Mesenchymal stem cell (in vitro differentiated cells and primary cell): Measurements from ENCODE around the gene USP31.
A peak's percentile ranks its signal among the peaks of the same experiment; 100 is the strongest.

Source experiments
- DNase-seq: peaks from one replicate; pipeline ENCODE4 v3.0.0-alpha.2; 2013
- H2AFZ ChIP-seq: one replicate; pipeline ENCODE4 v1.6.1; 2013; ENCODE audit warnings: low read depth, mild to moderate bottlenecking, control low read depth, inconsistent platforms, low read length, moderate library complexity
- H2AK5ac ChIP-seq: 2 replicates; pipeline ENCODE4 v1.6.1; 2013; ENCODE audit warnings: low read length, moderate library complexity, mild to moderate bottlenecking, inconsistent platforms; ENCODE audit not compliant: severe bottlenecking
- H2BK120ac ChIP-seq: one replicate; pipeline ENCODE4 v1.6.1; 2013; ENCODE audit warnings: low read depth, mild to moderate bottlenecking, inconsistent platforms, low read length, moderate library complexity
- H2BK12ac ChIP-seq, 2 experiments: one replicate each; pipeline ENCODE4 v1.6.1; 2013; ENCODE audit warnings: inconsistent platforms in 2 of 2, low read length in 2 of 2, mild to moderate bottlenecking in 2 of 2, moderate library complexity in 2 of 2, control low read depth in 1 of 2
- H2BK15ac ChIP-seq: one replicate; pipeline ENCODE4 v1.6.1; 2013; ENCODE audit warnings: mild to moderate bottlenecking, low read depth, inconsistent platforms; ENCODE audit not compliant: poor library complexity, severe bottlenecking
- H2BK5ac ChIP-seq: 2 replicates; pipeline ENCODE4 v1.6.1; 2013; ENCODE audit warnings: low read depth, mild to moderate bottlenecking, low read length, control low read depth, inconsistent platforms; ENCODE audit not compliant: poor library complexity, severe bottlenecking
- H3K14ac ChIP-seq, 2 experiments: one replicate each; pipeline ENCODE4 v1.6.1; 2013; ENCODE audit warnings: inconsistent platforms in 2 of 2, low read length in 2 of 2, control low read depth in 1 of 2, mild to moderate bottlenecking in 1 of 2, moderate library complexity in 1 of 2
- H3K18ac ChIP-seq, 2 experiments: one replicate each; pipeline ENCODE4 v1.6.1; 2013; ENCODE audit warnings: inconsistent platforms in 2 of 2, low read length in 2 of 2, control low read depth in 1 of 2, low read depth in 1 of 2, mild to moderate bottlenecking in 1 of 2
- H3K23ac ChIP-seq, 2 experiments: one replicate each; pipeline ENCODE4 v1.6.1; 2013; ENCODE audit warnings: inconsistent platforms in 2 of 2, low read length in 2 of 2, mild to moderate bottlenecking in 2 of 2, moderate library complexity in 2 of 2, control low read depth in 1 of 2
- H3K27ac ChIP-seq: 2 replicates; pipeline ENCODE4 v1.5.1; 2013; ENCODE audit warnings: mild to moderate bottlenecking, moderate library complexity, low read length, control low read depth, inconsistent platforms; ENCODE audit not compliant: poor library complexity, severe bottlenecking
- H3K27me3 ChIP-seq, 2 experiments: 2 replicates each; pipeline versions ENCODE4 v1.6.1 to v1.7.0; 2013; ENCODE audit warnings: low read length in 2 of 2, mild to moderate bottlenecking in 2 of 2, moderate library complexity in 2 of 2, control low read depth in 1 of 2, inconsistent platforms in 1 of 2; ENCODE audit not compliant: control insufficient read depth in 1 of 2, insufficient read depth in 1 of 2
- H3K36me3 ChIP-seq, 2 experiments: 2 replicates each; pipeline versions ENCODE4 v1.6.1 to v1.7.0; 2013; ENCODE audit warnings: low read length in 2 of 2, control low read depth in 1 of 2, inconsistent platforms in 1 of 2, low read depth in 1 of 2, mild to moderate bottlenecking in 1 of 2; ENCODE audit not compliant: insufficient read depth in 2 of 2, control insufficient read depth in 1 of 2
- H3K4ac ChIP-seq, 2 experiments: one replicate each; pipeline ENCODE4 v1.6.1; 2013; ENCODE audit warnings: inconsistent platforms in 2 of 2, low read length in 2 of 2, mild to moderate bottlenecking in 2 of 2, moderate library complexity in 2 of 2, control low read depth in 1 of 2, low read depth in 1 of 2
- H3K4me1 ChIP-seq: 2 replicates; pipeline ENCODE4 v1.6.1; 2013; ENCODE audit warnings: low read depth, low read length, control low read depth; ENCODE audit not compliant: control insufficient read depth, insufficient read depth
- H3K4me2 ChIP-seq: 2 replicates; pipeline ENCODE4 v1.6.1; 2013; ENCODE audit warnings: low read length, mild to moderate bottlenecking, inconsistent platforms; ENCODE audit not compliant: poor library complexity, severe bottlenecking
- H3K4me3 ChIP-seq, 2 experiments: 2 replicates each; pipeline versions ENCODE4 v1.5.1 to v1.7.0; 2013; ENCODE audit warnings: low read length in 2 of 2, mild to moderate bottlenecking in 2 of 2, control low read depth in 1 of 2, low read depth in 1 of 2; ENCODE audit not compliant: insufficient read depth in 1 of 2
- H3K79me1 ChIP-seq: replicated peaks from 2 replicates; pipeline ENCODE4 v1.6.1; 2013; ENCODE audit warnings: mild to moderate bottlenecking, control low read depth, low read length, inconsistent platforms; ENCODE audit not compliant: poor library complexity, severe bottlenecking
- H3K9ac ChIP-seq: 2 replicates; pipeline ENCODE4 v1.7.0; 2013; ENCODE audit warnings: mild to moderate bottlenecking, low read length, moderate library complexity
- H3K9me3 ChIP-seq: 2 replicates; pipeline ENCODE4 v1.7.0; 2013; ENCODE audit warnings: mild to moderate bottlenecking, low read length; ENCODE audit not compliant: control insufficient read depth
- H4K8ac ChIP-seq: one replicate; pipeline ENCODE4 v1.6.1; 2013; ENCODE audit warnings: inconsistent platforms, mild to moderate bottlenecking, low read length, moderate library complexity
- H4K91ac ChIP-seq: one replicate; pipeline ENCODE4 v1.6.1; 2013; ENCODE audit warnings: mild to moderate bottlenecking, low read length, inconsistent platforms
- WGBS: methylation state at CpG from one replicate; pipeline ENCODE4 v1.1.7; 2013; ENCODE audit warnings: mixed read lengths; 5-methylcytosine and 5-hydroxymethylcytosine counted together

The USP31 gene

GRCh38 chr16:23181506-23181905 is 32.3 kb upstream of the USP31 start:
- no peaks in the 10 kb centered on the region for H3K79me1 ChIP-seq

DNA sequence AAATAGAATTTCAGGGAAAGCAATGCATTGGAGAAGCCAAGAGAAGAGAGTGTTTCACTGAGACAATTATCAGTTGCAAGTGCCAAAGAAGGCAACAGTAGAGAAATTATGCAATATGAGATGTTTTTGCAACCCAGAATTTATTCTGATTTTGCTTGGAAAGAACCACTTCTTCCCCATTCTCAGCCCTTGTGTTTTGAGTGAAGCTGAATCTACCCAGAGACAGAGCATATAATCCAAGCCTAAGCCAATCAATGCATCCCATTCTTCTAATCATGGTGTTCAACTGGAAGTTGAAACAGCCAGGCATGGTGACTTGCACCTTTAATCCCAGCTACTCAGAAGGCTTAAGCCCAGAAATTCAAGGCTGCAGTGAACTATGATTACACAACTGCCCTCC is 26.4 kb upstream of the USP31 start:
- Histone ChIP-seq H3K18ac (no peak overlapping the region), H2BK120ac (no peak overlapping the region)

More at GRCh38 chr16:23181506-23181905, 32.3 kb upstream of the USP31 start:
- no peak overlapping the region for H2BK15ac ChIP-seq
- no peaks in the 10 kb centered on the region for H3K36me3 ChIP-seq
- no peak overlapping the region for H3K14ac ChIP-seq
- peaks cover 13% of the 10 kb centered on the region for H3K4me1 ChIP-seq
- no peak overlapping the region for H2AFZ ChIP-seq
- no peak overlapping the region for H2AK5ac ChIP-seq
- H3K4me2 ChIP-seq = no peak overlapping the region
- DNase-seq = no peak
- H3K18ac ChIP-seq = no peak overlapping the region
- H3K23ac ChIP-seq = no peak overlapping the region
- no peak overlapping the region for H4K91ac ChIP-seq
- WGBS = 97% methylated on average over 4 of the region's 4 CpGs
- no peak overlapping the region for H3K4me3 ChIP-seq
- no peak overlapping the region for H4K8ac ChIP-seq
- peaks cover 46 to 68% of the 10 kb centered on the region in 2 experiments for H3K27me3 ChIP-seq
- H2BK12ac ChIP-seq = no peak overlapping the region
- H3K9ac ChIP-seq = no peak overlapping the region
- H3K9me3 ChIP-seq = no peaks in the 10 kb centered on the region
- H2BK120ac ChIP-seq = no peak overlapping the region
- H3K27ac ChIP-seq = no peak overlapping the region
- no peak overlapping the region for H3K4ac ChIP-seq
- H2BK5ac ChIP-seq = no peak overlapping the region

GRCh38 chr16:23174622-23175021 is 25.4 kb upstream of the USP31 start:
- Histone ChIP-seq H3K23ac (no peak overlapping the region), H3K9ac (no peak overlapping the region), H3K18ac (no peak overlapping the region), H4K91ac (no peak overlapping the region), H2BK12ac (no peak overlapping the region), H3K36me3 (no peaks in the 10 kb centered on the region), H3K4me3 (no peak overlapping the region), H2BK5ac (no peak overlapping the region), H2BK15ac (no peak overlapping the region), H3K27me3 (peaks cover 4 to 12% of the 10 kb centered on the region in 2 experiments), H2AK5ac (no peak overlapping the region), H4K8ac (no peak overlapping the region), H3K4me2 (no peak overlapping the region), H2AFZ (no peak overlapping the region), H3K14ac (no peak overlapping the region), H3K9me3 (no peaks in the 10 kb centered on the region), H3K4me1 (no peaks in the 10 kb centered on the region), H3K79me1 (no peaks in the 10 kb centered on the region), H3K27ac (no peak overlapping the region), H2BK120ac (no peak overlapping the region), H3K4ac (no peak overlapping the region)
- WGBS = 30% methylated on average over 2 of the region's 2 CpGs
- DNase-seq = peak; percentile 16

More for the DNA sequence above, 26.4 kb upstream of the USP31 start:
- no peaks in the 10 kb centered on the region for H3K4me1 ChIP-seq
- peaks cover 4 to 12% of the 10 kb centered on the region in 2 experiments for H3K27me3 ChIP-seq
- H2AFZ ChIP-seq = no peak overlapping the region
- H4K8ac ChIP-seq = no peak overlapping the region
- no peak overlapping the region for H3K9ac ChIP-seq
- no peak overlapping the region for H2BK5ac ChIP-seq
- H3K23ac ChIP-seq = no peak overlapping the region
- no peak overlapping the region for H2AK5ac ChIP-seq
- no peaks in the 10 kb centered on the region for H3K9me3 ChIP-seq
- no peaks in the 10 kb centered on the region for H3K79me1 ChIP-seq
- H3K4me2 ChIP-seq = no peak overlapping the region
- no peak for DNase-seq
- no peak overlapping the region for H3K4me3 ChIP-seq
- H2BK15ac ChIP-seq = no peak overlapping the region
- no peak overlapping the region for H3K14ac ChIP-seq
- H3K36me3 ChIP-seq = no peaks in the 10 kb centered on the region
- no peak overlapping the region for H4K91ac ChIP-seq
- no peak overlapping the region for H2BK12ac ChIP-seq
- no peak overlapping the region for H3K27ac ChIP-seq
- H3K4ac ChIP-seq = no peak overlapping the region

- no peaks in the 10 kb centered on the region for H3K36me3 ChIP-seq
- H3K4me3 ChIP-seq = no peak overlapping the region
- no peak overlapping the region for H3K18ac ChIP-seq
- no peak overlapping the region for H3K4me2 ChIP-seq
- 85% methylated on average over 2 of the region's 3 CpGs for WGBS
- H3K9me3 ChIP-seq = no peaks in the 10 kb centered on the region
- H2AFZ ChIP-seq = no peak overlapping the region
- H4K8ac ChIP-seq = no peak overlapping the region
- DNase-seq = no peak
- H3K27ac ChIP-seq = no peak overlapping the region
- H3K79me1 ChIP-seq = no peaks in the 10 kb centered on the region
- no peak overlapping the region for H2BK15ac ChIP-seq
- no peak overlapping the region for H2AK5ac ChIP-seq
- H3K23ac ChIP-seq = no peak overlapping the region
- peaks cover 3 to 4% of the 10 kb centered on the region in 2 experiments for H3K27me3 ChIP-seq
- H2BK120ac ChIP-seq = no peak overlapping the region
- no peak overlapping the region for H3K4ac ChIP-seq
- H3K4me1 ChIP-seq = no peaks in the 10 kb centered on the region
- H2BK12ac ChIP-seq = no peak overlapping the region
- H3K9ac ChIP-seq = no peak overlapping the region
- no peak overlapping the region for H2BK5ac ChIP-seq
- H4K91ac ChIP-seq = no peak overlapping the region
- no peak overlapping the region for H3K14ac ChIP-seq
Measured at GRCh38 chr16:23172994-23173393, 23.7 kb upstream of the USP31 start.
